Measurements from ENCODE around the gene PNKD.
A peak's percentile ranks its signal among the peaks of the same experiment; 100 is the strongest.

PNKD gene

DNA sequence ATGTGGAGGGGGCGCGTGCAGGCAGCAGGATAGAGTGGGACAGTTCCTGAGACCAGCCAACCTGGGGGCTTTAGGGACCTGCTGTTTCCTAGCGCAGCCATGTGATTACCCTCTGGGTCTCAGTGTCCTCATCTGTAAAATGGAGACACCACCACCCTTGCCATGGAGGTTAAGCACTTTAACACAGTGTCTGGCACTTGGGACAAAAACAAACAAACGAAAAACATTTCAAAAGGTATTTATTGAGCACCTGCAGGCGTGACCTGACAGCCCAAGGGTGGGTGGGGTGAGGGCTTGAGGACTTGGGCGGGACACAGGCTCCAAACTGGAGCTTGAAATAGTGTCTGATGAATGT is 124.7 kb downstream of the PNKD start:
- no peak for DNase-seq (ENCODE audit: low read depth in 1 of 2, low spot score in 1 of 2)

GRCh38 chr2:218395456-218395825 is 125.1 kb downstream of the PNKD start:
- no peak for DNase-seq (ENCODE audit: low read depth in 1 of 2, low spot score in 1 of 2)

GRCh38 chr2:218395826-218396687 is 125.7 kb downstream of the PNKD start:
- DNase-seq (ENCODE audit: low read depth in 1 of 2, low spot score in 1 of 2), result peak; percentile 86 to 90
